ENCODE data around the gene GLOD4. TPM values are rescaled to one million over a fixed set of nuclear protein-coding genes. Genes with fewer than 3 reads are reported as not detected.
A peak's percentile ranks its signal among the peaks of the same experiment; 100 is the strongest.
"Not testable (repeated sequence)": the region's sequence is repeated elsewhere in the genome, so short reads cannot be mapped to it uniquely, and the experiment has no call there.

Gene GLOD4
- total RNA-seq, 2 donors from 2014 or later: 72.4 to 113 TPM

- peak overlapping the region; percentile 38 to 54 for H3K27ac ChIP-seq
- no peaks in the 10 kb centered on the region for H3K36me3 ChIP-seq
- H3K9me3 ChIP-seq: no peaks in the 10 kb centered on the region
- intact Hi-C loops (cut with DNase I): no loop called here
- no peak for TF ChIP-seq CTCF (IDR thresholded peaks at IDR 0.05)
- peak; percentile 71 for TF ChIP-seq POLR2AphosphoS5 (IDR thresholded peaks at IDR 0.05)
- no peaks in the 10 kb centered on the region for H3K27me3 ChIP-seq (replicated peaks; ENCODE audit: insufficient read depth)
- 34% methylated on average over 5 of the region's 5 CpGs for WGBS
- H3K4me1 ChIP-seq (replicated peaks): no peaks in the 10 kb centered on the region
- DNase-seq (ENCODE audit: low spot score): peak; percentile 54
- no peak overlapping the region for H3K4me3 ChIP-seq
These were observed 22.1 kb downstream of the GLOD4 start for GRCh38 chr17:759964-760363.

- H3K27ac ChIP-seq: peak overlapping the region in 1 of 2 donors; percentile 50
- H3K27me3 ChIP-seq (replicated peaks; ENCODE audit: insufficient read depth); DNase-seq (ENCODE audit: low spot score); H3K36me3 ChIP-seq; H3K4me1 ChIP-seq (replicated peaks); intact Hi-C loops (cut with DNase I); H3K4me3 ChIP-seq; H3K9me3 ChIP-seq: not testable (repeated sequence)
- 31% methylated on average over 15 of the region's 15 CpGs for WGBS
These were observed 26.0 kb downstream of the GLOD4 start for GRCh38 chr17:756010-756567.

- H3K27me3 ChIP-seq (replicated peaks; ENCODE audit: insufficient read depth); DNase-seq (ENCODE audit: low spot score); H3K9me3 ChIP-seq; H3K4me1 ChIP-seq (replicated peaks); intact Hi-C loops (cut with DNase I); H3K36me3 ChIP-seq; H3K4me3 ChIP-seq: not testable (repeated sequence)
- 94% methylated on average over 9 of the region's 9 CpGs for WGBS
- peak overlapping the region in 1 of 2 donors; percentile 50 for H3K27ac ChIP-seq
These were observed 26.6 kb downstream of the GLOD4 start for GRCh38 chr17:755319-755961.

GRCh38 chr17:753418-753817 is 28.7 kb downstream of the GLOD4 start:
- TF ChIP-seq POLR2AphosphoS5 (IDR thresholded peaks at IDR 0.05) (no peak), POLR2A (IDR thresholded peaks at IDR 0.05) (no peak), CTCF (IDR thresholded peaks at IDR 0.05) (no peak)
- intact Hi-C loops (cut with DNase I): no loop called here

GRCh38 chr17:752620-753219 is 29.4 kb downstream of the GLOD4 start:
- H3K9me3 ChIP-seq: no peaks in the 10 kb centered on the region

More at GRCh38 chr17:753418-753817, 28.7 kb downstream of the GLOD4 start:
- H3K36me3 ChIP-seq: no peaks in the 10 kb centered on the region
- no peaks in the 10 kb centered on the region for H3K9me3 ChIP-seq
- no peak for DNase-seq (ENCODE audit: low spot score)
- no peak overlapping the region for H3K4me3 ChIP-seq
- H3K27me3 ChIP-seq (replicated peaks; ENCODE audit: insufficient read depth): no peaks in the 10 kb centered on the region
- H3K27ac ChIP-seq: no peak overlapping the region
- H3K4me1 ChIP-seq (replicated peaks): no peaks in the 10 kb centered on the region
- 80% methylated on average over 13 of the region's 13 CpGs for WGBS

More at GRCh38 chr17:752620-753219, 29.4 kb downstream of the GLOD4 start:
- Histone ChIP-seq H3K36me3 (no peaks in the 10 kb centered on the region), H3K4me1 (replicated peaks) (no peaks in the 10 kb centered on the region), H3K27me3 (replicated peaks; ENCODE audit: insufficient read depth) (no peaks in the 10 kb centered on the region), H3K4me3 (peak overlapping the region; percentile 77 to 83), H3K27ac (peak overlapping the region; percentile 88 to 92)
- TF ChIP-seq POLR2A (IDR thresholded peaks at IDR 0.05) (no peak), POLR2AphosphoS5 (IDR thresholded peaks at IDR 0.05) (no peak), CTCF (IDR thresholded peaks at IDR 0.05) (no peak)
- 4% methylated on average over 32 of the region's 43 CpGs for WGBS
- intact Hi-C loops (cut with DNase I): no loop called here
- peak; percentile 64 for DNase-seq (ENCODE audit: low spot score)
